ENCODE results near the gene RAB19.
A peak's percentile ranks its signal among the peaks of the same experiment; 100 is the strongest.

Gene RAB19

DNA sequence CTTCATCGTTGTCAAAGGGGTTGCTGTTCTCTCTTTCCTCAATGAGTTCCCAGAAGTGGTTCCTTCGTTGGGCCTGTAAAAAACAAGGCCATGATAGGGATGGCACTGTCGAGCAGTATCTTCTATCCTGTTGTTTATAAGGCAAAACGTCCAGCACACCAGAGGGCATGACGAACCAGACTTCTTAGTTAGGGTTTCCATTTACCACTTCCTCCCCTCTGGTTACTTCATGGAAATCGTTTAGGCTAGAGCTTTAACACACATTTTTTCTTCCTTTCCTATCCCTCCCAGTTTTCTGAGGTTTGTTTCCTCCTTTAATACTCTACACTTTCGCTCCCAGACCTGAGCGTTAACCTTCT is 50.8 kb downstream of the RAB19 start:
- DNase-seq: no peak

DNA sequence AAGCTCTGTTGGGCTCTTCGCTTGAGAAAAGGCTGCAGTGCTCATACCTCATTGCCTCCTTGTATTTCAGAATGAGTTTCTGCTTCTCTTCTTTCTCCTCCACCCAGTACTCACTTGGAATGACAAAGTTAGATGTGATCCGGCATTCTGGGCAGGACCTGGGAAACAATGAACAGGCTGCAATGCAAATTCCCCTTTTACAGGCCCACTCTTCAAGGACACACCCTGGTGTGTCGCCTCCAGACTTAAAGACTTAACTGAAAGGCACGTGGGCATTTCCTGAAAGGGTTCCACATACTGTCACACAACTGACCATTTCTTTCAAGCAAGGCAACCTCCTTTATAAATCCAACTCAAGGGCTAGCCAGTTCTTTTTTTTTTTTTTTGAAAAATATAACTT is 51.9 kb downstream of the RAB19 start:
- DNase-seq: no peak

- DNase-seq: no peak
Observed at GRCh38 chr7:140456551-140457051, 52.7 kb downstream of the RAB19 start.

DNA sequence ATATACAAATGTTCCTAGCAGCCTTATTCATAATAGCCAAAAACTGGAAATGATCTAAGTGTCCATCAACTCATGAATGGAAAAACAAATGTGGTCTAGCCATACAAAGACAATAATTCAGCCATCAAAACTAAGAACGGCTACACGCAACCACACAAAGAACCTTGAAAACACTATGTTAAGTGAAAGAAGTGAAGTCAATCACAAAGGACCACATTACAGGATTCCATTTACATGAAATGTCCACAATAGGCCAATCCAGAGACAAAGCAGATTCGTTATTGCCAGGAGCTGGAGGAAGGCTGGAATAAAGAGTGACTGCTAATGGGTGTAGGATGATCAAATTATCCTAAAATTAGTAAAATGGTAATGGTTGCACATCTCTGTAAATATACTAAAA is 54.3 kb downstream of the RAB19 start:
- DNase-seq: no peak

- no peak for DNase-seq
Observed at GRCh38 chr7:140458916-140459315, 55.1 kb downstream of the RAB19 start.

GRCh38 chr7:140463111-140463510 is 59.3 kb downstream of the RAB19 start:
- DNase-seq: no peak

GRCh38 chr7:140475747-140476333 is 72.0 kb downstream of the RAB19 start:
- peak; percentile 12 for DNase-seq

DNA sequence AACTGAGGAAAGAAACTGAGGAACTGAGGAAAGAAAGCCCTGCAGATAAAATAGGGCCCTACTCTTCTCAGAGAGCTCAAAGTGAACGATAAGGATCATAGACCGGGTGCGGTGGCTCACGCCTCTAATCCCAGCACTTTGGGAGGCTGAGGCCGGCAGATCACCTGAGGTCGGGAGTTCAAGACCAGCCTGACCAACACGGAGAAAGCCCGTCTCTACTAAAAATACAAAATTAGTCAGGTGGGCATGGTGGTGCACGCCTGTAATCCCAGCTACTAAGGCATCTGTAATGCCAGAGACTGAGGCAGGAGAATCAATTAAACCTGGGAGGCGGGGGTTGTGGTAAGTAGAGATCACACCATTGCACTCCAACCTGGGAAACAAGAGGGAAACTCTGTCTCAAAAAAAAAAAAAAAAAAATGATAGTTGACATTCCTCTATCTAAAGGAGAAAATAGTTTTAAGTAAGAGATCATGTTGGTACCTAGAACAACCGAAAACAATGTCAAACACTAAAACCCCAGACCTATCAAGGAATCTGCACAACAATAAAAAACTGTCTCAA is 72.9 kb downstream of the RAB19 start:
- DNase-seq: no peak

All from NK-92 treated with Interleukin-12 subunit alpha and Interleukin-12 subunit beta, amount 100 ng/mL, for 24 hours (cell line).